Measurements from ENCODE around the gene TACR1.
"Not testable (repeated sequence)": the region's sequence is repeated elsewhere in the genome, so short reads cannot be mapped to it uniquely, and the experiment has no call there.

TACR1 gene

GRCh38 chr2:75194184-75194868 is 5.0 kb downstream of the TACR1 start:
- no peak for DNase-seq (ENCODE audit: low read depth, low spot score)

GRCh38 chr2:75192496-75192895 is 6.8 kb downstream of the TACR1 start:
- no peak for DNase-seq (ENCODE audit: low read depth, low spot score)

DNA sequence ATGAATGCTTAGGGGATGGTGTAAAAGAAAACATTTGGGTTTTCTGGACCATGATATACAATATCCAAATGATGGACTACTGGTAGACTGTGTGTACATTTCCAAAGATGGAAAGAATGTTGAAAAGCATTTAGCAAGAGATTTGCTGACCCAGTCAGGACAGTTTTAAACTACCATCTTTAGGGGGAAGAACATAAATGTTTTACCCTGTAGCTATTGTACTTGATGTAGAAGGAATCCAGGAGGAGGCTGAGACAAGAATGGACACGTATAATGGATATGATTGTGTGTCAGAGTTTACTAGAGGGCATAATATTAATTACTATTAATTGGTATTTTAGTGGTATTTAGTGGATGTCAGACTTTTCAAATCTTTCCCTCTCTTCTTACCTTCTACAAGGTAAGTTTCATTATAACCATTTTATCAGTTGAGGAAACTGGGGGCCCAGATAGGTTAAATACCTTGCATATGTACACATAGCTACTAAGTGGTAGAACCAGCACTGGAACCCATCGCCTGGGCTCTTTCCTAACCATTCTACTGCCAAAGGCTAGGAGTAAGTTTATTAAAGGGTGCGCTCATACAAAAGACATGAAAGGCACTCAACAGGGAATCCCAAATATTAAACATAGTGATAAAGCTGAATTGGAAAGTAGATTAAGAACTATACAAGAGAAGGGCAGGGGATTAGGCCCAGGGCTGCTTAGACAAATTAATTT is 8.9 kb downstream of the TACR1 start:
- DNase-seq (ENCODE audit: low read depth, low spot score): no peak

DNA sequence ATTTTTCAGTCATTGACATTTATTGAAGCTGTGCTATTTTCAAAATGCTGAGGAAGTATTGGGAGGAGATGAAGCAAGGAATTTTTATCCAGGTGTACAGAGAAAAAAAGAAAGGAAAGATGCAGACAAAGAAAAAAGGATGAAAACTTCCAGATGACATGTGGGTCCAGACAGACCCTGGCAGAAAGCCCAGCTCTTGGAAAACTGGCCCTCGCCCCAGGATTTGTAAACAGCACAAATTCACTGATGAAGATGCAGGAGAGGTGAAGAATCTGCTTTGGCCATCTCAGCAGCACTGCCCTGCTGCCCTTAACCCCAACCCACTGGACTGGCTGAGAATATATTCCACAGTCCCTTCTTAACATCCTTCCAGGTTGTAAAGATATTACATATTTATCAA is 12.5 kb downstream of the TACR1 start:
- no peak for DNase-seq (ENCODE audit: low read depth, low spot score)

DNA sequence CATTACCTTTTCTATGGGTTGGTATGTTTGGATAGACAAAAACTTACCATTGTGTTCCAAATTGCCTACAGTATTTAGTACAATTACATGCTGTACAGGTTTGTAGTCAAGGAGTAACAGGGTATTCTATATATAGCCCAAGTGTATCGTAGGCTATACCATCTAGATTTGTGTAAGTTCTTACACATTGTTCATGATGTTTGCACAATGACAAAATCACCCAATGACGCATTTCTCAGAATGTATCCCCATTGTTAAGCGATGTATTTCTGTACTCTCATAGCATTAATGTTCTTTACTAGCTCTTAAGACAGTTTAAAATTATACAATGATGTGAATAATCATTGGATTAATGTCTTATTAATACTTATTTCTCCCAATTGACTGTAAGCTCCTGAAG is 16.7 kb downstream of the TACR1 start:
- DNase-seq (ENCODE audit: low read depth, low spot score): no peak

- no peak for DNase-seq (ENCODE audit: low read depth, low spot score)
These were observed 18.8 kb downstream of the TACR1 start for GRCh38 chr2:75180476-75180875.

DNA sequence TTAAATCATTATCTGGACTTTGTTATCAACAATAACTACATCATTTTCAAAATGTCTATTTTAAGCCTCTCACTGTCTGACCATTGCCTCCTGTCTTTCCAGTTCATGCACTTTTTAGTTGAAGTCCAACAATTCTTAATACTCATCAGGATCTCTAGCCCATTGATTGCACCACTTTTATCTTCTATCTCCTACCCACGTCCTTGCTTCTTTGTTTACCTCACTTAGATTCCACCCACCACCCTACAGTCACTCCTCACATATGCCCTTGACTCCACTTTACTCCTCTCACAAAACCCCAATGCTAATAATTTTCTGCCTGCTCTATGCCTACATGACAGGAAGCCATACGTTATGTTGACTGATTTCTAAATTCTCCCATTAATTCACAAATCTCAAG is 21.9 kb downstream of the TACR1 start:
- no peak for DNase-seq (ENCODE audit: low read depth, low spot score)

GRCh38 chr2:75175456-75175855 is 23.9 kb downstream of the TACR1 start:
- DNase-seq (ENCODE audit: low read depth, low spot score): no peak

DNA sequence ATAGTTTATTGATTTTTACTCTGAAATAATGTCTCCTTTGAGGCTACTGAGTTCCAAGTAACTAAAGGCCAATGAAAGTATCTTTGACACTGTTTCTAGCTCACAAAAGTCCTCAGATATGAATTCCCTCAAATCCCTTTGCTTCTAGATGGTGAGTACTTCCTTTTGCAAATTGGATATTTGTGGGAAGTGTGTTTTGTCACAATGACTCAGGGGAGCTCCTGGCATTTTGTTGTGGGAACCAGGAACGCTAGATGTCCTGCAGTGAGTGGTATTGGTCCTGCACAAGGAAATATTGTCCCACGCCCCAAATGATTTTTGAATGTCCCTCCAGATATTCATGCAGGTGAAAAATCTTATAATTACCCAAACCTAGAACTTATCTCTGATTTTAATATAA is 24.3 kb downstream of the TACR1 start:
- DNase-seq (ENCODE audit: low read depth, low spot score): no peak

DNA sequence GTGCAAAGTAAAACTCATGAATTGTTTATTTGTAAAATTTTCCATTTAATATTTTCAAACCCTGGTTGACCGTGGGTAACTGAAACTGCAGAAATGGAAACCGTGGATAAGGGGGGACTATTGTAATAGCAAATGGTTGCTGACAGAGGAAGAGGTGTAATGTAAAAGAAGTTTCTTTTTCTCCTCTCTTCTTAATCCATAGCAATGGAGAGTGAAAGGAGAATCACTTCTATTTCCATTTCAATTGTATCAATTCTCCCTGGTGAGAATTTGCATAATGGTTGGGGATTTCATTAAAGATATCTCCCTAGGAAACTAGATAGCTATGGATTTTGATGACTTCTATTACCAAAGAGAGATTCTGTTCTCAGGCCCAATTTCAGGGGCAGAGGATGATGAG is 24.8 kb downstream of the TACR1 start:
- no peak for DNase-seq (ENCODE audit: low read depth, low spot score)

- no peak for DNase-seq (ENCODE audit: low read depth, low spot score)
These were observed 25.6 kb downstream of the TACR1 start for GRCh38 chr2:75173740-75174139.

DNA sequence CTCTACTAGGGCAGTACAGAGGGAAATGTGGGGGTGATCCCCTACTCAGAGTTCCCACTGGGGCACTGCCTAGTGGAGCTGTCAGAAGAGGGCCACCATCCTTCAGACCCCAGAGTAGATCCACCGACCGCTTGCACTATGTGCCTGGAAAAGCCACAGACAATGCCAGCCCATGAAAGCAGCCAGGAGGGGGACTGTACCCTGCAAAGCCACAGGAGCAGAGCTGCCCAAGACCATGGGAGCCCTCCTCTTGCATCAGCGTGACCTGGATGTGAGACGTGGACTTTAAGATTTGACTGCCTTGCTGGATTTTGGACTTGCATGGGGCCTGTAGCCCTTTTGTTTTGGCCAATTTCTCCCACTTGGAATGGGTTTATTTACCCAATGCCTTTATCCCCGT is 27.9 kb downstream of the TACR1 start:
- not testable (repeated sequence) for DNase-seq (ENCODE audit: low read depth, low spot score)

GRCh38 chr2:75170889-75171288 is 28.4 kb downstream of the TACR1 start:
- no peak for DNase-seq (ENCODE audit: low read depth, low spot score)

DNA sequence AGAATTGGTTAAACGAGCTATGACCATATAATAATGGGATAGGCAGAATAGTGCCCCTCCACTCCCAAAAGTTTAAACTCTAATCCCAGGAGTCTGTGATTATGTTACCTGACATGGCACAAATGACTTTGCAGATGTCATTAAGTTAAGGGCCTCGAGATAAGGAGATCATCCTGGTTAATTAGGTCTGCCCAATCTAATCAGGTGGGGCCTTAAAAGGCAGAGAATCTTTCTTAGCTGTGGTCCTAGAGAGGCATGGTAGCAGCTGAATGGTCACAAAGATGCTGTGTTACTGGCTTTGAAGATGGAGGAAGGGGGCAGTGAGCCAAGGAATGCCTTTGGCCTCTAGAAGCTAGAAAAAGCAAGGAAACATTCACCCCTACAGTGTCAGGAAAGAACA is 31.1 kb downstream of the TACR1 start:
- no peak for DNase-seq (ENCODE audit: low read depth, low spot score)

DNA sequence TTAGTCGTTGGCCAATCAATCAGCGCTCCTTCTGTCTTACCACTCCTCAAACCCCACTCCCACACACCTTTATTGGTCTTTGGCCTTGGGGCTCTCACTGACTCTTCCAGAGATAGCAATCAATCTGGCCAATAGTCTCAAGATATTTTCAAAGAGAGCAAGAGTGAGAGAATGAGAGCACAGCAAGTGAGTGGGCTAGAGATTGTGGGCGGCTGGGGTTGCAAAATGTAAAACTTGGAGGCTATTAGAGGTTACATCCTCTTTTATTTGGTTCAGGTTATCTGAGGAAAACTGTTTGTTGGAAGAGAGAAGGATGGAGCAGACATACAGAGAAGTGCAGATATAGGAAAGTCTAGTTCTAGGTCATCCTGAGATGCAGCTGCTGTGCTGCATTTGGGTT is 32.8 kb downstream of the TACR1 start:
- no peak for DNase-seq (ENCODE audit: low read depth, low spot score)

DNA sequence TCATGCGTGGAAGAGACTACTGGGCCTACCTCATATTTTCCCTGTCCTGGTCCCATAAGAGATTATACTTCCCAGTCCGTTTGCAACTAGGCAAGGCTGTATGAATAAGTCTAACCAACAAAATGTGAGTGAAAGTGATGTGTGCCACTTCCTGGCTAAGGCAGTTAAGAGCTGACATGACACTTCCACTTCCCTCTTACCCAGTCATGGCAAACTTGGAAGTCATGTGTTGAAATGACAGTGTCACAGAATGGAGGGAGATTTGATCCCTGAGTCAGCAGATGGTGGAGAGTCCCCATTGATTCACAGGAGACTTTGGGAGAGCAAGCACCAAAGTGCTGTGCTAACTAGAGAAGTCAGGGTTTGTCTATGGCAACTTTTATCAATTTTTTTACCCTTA is 36.4 kb downstream of the TACR1 start:
- DNase-seq (ENCODE audit: low read depth, low spot score): no peak

DNA sequence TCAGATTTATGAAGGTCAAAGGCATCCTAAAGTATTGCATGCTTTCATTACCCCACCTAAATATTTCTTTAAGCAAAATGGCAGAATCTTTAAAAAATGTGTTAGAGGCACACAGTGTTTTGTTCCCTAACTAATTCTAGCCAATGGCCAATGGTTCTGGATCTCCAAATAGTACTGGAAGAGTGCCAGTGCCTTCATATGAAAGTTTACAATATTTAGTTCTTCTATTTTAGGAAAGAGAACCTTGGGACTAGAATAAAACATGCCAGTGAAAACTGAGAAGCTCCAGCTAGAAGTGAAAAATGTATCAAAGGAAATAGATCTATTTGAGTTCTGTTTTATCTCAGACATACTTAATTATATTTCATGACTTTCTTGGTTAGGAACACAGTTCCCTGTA is 37.1 kb downstream of the TACR1 start:
- DNase-seq (ENCODE audit: low read depth, low spot score): no peak

DNA sequence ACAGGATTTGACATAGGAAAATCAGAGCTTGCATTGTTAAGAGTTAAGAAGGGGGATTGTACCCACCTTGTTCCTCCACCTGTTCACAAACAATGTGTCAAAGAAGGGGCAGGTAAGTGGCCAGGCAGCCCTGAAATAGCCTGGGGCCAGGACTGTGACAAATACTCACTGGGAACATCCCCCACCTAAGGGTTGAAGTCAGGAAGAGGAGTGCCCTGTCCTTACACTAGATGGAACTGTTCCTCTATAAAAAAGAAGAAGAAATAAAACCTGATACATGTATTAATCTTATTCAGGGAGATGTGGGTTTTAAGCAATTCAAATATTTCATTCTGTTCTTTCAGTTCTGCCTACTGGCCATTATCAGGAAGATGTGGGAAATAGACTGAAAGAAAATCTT is 41.9 kb downstream of the TACR1 start:
- no peak for DNase-seq (ENCODE audit: low read depth, low spot score)

DNA sequence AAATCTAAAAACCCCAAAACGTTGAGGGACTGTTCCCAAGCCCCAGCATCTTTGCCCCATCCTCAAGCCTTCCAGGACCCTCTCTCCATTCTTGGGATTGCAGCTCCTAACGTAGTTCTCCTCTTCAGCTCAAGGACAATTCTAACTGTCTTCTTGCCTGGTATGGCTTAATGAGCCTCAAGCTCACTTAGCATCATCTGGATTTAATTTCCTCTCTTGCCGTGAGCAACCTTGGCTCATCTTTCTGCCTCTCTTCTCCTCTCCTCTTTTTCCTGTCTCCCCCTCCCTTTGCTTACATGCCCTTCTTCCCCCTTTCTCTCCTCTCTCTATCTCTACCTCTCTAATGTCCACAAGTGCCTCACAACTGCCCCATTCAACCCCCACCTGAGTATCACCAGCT is 44.2 kb downstream of the TACR1 start:
- DNase-seq (ENCODE audit: low read depth, low spot score): no peak

GRCh38 chr2:75153221-75153620 is 46.1 kb downstream of the TACR1 start:
- no peak for DNase-seq (ENCODE audit: low read depth, low spot score)

DNA sequence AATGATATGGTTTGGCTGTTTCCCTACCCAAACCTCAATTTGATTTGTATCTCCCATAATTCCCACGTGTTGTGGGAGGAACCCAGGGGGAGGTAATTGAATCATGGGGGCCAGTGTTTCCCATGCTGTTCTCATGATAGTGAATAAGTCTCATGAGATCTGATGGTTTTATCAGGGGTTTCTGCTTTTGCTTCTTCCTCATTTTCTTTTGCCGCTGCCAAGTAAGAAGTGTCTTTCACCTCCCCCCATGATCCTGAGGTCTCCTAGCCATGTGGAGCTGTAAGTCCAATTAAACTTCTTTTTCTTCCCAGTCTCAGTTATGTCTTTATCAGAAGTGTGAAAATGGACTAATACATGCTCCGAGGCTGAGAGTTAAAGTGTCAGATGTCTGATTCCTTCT is 47.1 kb downstream of the TACR1 start:
- DNase-seq (ENCODE audit: low read depth, low spot score): not testable (repeated sequence)

GRCh38 chr2:75147884-75148283 is 51.4 kb downstream of the TACR1 start:
- not testable (repeated sequence) for DNase-seq (ENCODE audit: low read depth, low spot score)

GRCh38 chr2:75146606-75147332 is 52.6 kb downstream of the TACR1 start:
- no peak for DNase-seq (ENCODE audit: low read depth, low spot score)
